Measurements from ENCODE around the gene FNTB.

FNTB gene

DNA sequence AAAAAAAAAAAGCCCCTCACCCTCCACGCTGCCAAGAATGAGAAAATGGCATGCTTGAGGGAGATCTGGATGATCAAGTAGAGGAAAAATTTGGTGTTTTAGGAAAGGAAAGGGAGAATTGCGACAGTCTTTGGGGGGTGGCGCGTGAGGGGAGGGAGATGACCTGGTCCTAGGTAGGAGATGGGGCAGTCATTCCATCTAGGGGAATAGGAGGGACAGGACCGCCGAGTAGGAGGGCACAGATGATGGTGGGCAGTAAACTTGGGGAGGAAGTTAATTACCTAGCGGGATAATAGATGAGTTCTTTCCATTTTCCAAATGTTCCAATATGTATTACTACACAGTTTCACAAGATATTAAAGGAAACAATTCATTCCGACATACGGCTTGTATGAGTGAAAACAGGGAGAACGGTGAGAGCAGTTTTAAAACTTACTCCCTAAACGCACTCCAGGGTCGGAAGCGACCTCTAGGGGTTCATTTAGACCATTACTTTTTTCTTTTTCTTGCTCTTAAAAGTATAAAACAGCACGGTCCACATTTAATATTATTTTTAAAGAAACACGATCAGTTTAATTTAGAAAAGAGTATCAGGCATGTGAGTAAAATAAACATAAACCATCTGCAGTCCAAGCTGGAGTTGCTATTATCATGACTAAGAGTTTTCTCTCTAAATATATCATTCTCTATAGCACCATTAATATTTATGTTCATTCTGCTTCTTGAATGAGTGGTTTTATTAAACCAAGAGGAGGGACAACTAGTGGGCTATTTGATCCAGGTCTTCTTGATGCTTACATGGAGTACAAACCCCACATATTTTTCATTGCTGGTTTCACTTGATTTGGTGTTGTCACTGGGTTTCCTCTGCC, 3.0 kb upstream of the FNTB start:
- peaks cover 16% of the 10 kb centered on the region for H3K4me1 ChIP-seq (ENCODE audit: low read length)
- H4K20me1 ChIP-seq (ENCODE audit: insufficient read depth, low read length), result no peaks in the 10 kb centered on the region
- peaks cover 16% of the 10 kb centered on the region; the same call in 1 of the 2 replicates for H3K27me3 ChIP-seq (ENCODE audit: low read depth, low read length)
- H3K27ac ChIP-seq (ENCODE audit: low read length), result no peak overlapping the region
- peak overlapping the region; percentile 73 for H3K4me2 ChIP-seq (ENCODE audit: low read length)
- peak overlapping the region; percentile 59 for H3K4me3 ChIP-seq (ENCODE audit: low read length)
- TF ChIP-seq, protein P1, sequence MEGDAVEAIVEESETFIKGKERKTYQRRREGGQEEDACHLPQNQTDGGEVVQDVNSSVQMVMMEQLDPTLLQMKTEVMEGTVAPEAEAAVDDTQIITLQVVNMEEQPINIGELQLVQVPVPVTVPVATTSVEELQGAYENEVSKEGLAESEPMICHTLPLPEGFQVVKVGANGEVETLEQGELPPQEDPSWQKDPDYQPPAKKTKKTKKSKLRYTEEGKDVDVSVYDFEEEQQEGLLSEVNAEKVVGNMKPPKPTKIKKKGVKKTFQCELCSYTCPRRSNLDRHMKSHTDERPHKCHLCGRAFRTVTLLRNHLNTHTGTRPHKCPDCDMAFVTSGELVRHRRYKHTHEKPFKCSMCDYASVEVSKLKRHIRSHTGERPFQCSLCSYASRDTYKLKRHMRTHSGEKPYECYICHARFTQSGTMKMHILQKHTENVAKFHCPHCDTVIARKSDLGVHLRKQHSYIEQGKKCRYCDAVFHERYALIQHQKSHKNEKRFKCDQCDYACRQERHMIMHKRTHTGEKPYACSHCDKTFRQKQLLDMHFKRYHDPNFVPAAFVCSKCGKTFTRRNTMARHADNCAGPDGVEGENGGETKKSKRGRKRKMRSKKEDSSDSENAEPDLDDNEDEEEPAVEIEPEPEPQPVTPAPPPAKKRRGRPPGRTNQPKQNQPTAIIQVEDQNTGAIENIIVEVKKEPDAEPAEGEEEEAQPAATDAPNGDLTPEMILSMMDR (IDR thresholded peaks at IDR 0.05; ENCODE audit: low read depth, low read length), result peak; percentile 84
- no peak for TF ChIP-seq EZH2phosphoT487 (IDR thresholded peaks at IDR 0.05; ENCODE audit: low read depth)
- peaks cover 16% of the 10 kb centered on the region for H3K79me2 ChIP-seq (ENCODE audit: low read length)
- peak overlapping the region; percentile 12; the same call in 1 of the 2 replicates for H3K9ac ChIP-seq (ENCODE audit: low read length)
- H3K9me3 ChIP-seq (ENCODE audit: insufficient read depth, low read length), result no peaks in the 10 kb centered on the region
- H3K36me3 ChIP-seq (replicated peaks; ENCODE audit: low read depth, low read length), result no peaks in the 10 kb centered on the region
- H2AFZ ChIP-seq (ENCODE audit: low read depth, low read length), result peak overlapping the region; percentile 20

DNA sequence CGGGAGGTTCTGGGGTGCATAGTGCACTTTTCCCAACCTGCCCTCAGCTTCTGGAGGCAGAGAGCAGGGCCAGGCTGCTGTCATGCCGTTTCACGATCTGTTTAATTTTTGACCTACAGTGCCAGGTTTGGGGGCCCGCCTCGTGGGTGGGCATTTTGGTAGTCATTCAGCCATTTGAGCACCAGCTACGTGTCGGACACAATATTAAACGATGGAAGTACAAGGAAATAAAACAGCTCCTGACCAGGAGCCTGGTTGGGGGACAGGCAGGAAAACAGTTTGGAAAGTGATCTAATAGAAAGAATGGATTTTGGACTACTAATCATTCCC, 708 bp downstream of the FNTB start:
- Histone ChIP-seq H3K4me2 (ENCODE audit: low read length) (peak overlapping the region; percentile 75), H3K27me3 (ENCODE audit: low read depth, low read length) (peaks cover 12% of the 10 kb centered on the region; the same call in 1 of the 2 replicates), H3K9me3 (ENCODE audit: insufficient read depth, low read length) (no peaks in the 10 kb centered on the region), H3K27ac (ENCODE audit: low read length) (peak overlapping the region; percentile 64; the same call in 1 of the 2 replicates), H3K79me2 (ENCODE audit: low read length) (peaks cover 29% of the 10 kb centered on the region), H3K4me1 (ENCODE audit: low read length) (peaks cover 22% of the 10 kb centered on the region), H3K4me3 (ENCODE audit: low read length) (peak overlapping the region; percentile 86), H4K20me1 (ENCODE audit: insufficient read depth, low read length) (no peaks in the 10 kb centered on the region), H3K36me3 (replicated peaks; ENCODE audit: low read depth, low read length) (peaks cover 1% of the 10 kb centered on the region), H2AFZ (ENCODE audit: low read depth, low read length) (peak overlapping the region; percentile 48), H3K9ac (ENCODE audit: low read length) (peak overlapping the region; percentile 73)
- TF ChIP-seq, protein P1 (IDR thresholded peaks at IDR 0.05; ENCODE audit: low read depth, low read length), result no peak

DNA sequence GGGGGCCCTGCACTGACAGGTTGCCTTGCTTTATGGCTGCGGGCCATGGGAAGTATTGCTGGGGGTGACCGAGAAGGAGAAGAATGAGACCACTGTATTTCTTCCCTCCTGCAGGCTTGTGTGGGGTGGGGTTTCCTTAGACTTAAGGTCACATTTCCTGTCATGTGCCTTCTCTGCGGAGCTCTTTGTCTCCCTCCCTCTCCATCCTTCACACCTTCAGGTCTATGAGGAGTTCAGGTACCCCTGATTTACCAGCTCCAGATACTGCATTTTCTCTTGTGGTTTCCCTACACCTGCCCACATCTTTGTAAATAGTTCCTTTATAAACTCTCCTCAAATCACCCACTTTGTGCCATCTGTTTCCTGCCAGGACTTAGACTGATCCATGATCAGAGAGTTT, 3.6 kb downstream of the FNTB start:
- Histone ChIP-seq H3K4me2 (ENCODE audit: low read length) (no peak overlapping the region), H3K27ac (ENCODE audit: low read length) (no peak overlapping the region), H3K79me2 (ENCODE audit: low read length) (peaks cover 36% of the 10 kb centered on the region)

DNA sequence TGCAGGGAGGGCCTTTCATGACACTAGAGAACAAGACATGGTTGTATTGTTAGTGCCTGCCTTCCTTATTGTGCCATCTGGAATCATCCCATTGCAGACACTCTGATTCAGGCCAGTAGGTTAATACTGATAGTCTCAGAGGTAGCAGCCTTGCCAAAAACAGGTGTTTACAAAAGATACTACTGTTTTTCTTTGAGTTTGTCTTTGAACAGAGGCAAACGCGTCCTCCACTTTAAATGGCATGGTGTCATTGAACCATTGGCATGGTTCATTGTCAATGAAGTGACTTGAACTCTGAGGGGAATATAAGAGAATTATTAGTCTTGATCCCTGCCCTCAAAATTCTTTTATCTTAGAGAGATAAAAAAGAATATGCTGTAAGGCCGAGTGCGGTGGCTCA, 4.2 kb downstream of the FNTB start:
- Histone ChIP-seq H3K4me3 (ENCODE audit: low read length) (no peak overlapping the region), H3K79me2 (ENCODE audit: low read length) (peaks cover 36% of the 10 kb centered on the region), H3K27ac (ENCODE audit: low read length) (no peak overlapping the region), H3K9ac (ENCODE audit: low read length) (no peak overlapping the region), H3K36me3 (replicated peaks; ENCODE audit: low read depth, low read length) (peaks cover 4% of the 10 kb centered on the region), H4K20me1 (ENCODE audit: insufficient read depth, low read length) (no peaks in the 10 kb centered on the region), H3K4me2 (ENCODE audit: low read length) (no peak overlapping the region), H3K27me3 (ENCODE audit: low read depth, low read length) (no peaks in the 10 kb centered on the region), H2AFZ (ENCODE audit: low read depth, low read length) (no peak overlapping the region), H3K9me3 (ENCODE audit: insufficient read depth, low read length) (no peaks in the 10 kb centered on the region), H3K4me1 (ENCODE audit: low read length) (peaks cover 25% of the 10 kb centered on the region)
- no peak for TF ChIP-seq EZH2phosphoT487 (IDR thresholded peaks at IDR 0.05; ENCODE audit: low read depth)
- TF ChIP-seq, protein P1 (IDR thresholded peaks at IDR 0.05; ENCODE audit: low read depth, low read length), result no peak

More for the DNA sequence above, 3.6 kb downstream of the FNTB start:
- Histone ChIP-seq H3K36me3 (replicated peaks; ENCODE audit: low read depth, low read length) (peaks cover 4% of the 10 kb centered on the region), H2AFZ (ENCODE audit: low read depth, low read length) (no peak overlapping the region), H3K4me1 (ENCODE audit: low read length) (peaks cover 27% of the 10 kb centered on the region), H3K9ac (ENCODE audit: low read length) (no peak overlapping the region), H3K9me3 (ENCODE audit: insufficient read depth, low read length) (no peaks in the 10 kb centered on the region), H3K27me3 (ENCODE audit: low read depth, low read length) (no peaks in the 10 kb centered on the region), H4K20me1 (ENCODE audit: insufficient read depth, low read length) (no peaks in the 10 kb centered on the region), H3K4me3 (ENCODE audit: low read length) (no peak overlapping the region)
- TF ChIP-seq, protein P1 (IDR thresholded peaks at IDR 0.05; ENCODE audit: low read depth, low read length), result no peak
- no peak for TF ChIP-seq EZH2phosphoT487 (IDR thresholded peaks at IDR 0.05; ENCODE audit: low read depth)
